Muscle of arm (tissue), 12 donors: Measurements from ENCODE around the gene IBTK. TPM values are rescaled to one million over a fixed set of nuclear protein-coding genes. Genes with fewer than 3 reads are reported as not detected.
"Not testable (repeated sequence)": the region's sequence is repeated elsewhere in the genome, so short reads cannot be mapped to it uniquely, and the experiment has no call there.

Source experiments
- DNase-seq: peaks from one replicate; pipeline ENCODE4 v3.0.0-alpha.2; 2013
- polyA plus RNA-seq, 12 donors: library from polyadenylated mRNA; unstranded; fragments of 120-200 nt; gene quantifications; one replicate each; pipeline ENCODE4 v1.2.1, GENCODE V29; 2013; ENCODE audit not compliant: insufficient read length in 12 of 12

Gene IBTK
- polyA plus RNA-seq, 12 donors = 30.2 to 53.5 (median 40.5) TPM; not detected in 1

DNA sequence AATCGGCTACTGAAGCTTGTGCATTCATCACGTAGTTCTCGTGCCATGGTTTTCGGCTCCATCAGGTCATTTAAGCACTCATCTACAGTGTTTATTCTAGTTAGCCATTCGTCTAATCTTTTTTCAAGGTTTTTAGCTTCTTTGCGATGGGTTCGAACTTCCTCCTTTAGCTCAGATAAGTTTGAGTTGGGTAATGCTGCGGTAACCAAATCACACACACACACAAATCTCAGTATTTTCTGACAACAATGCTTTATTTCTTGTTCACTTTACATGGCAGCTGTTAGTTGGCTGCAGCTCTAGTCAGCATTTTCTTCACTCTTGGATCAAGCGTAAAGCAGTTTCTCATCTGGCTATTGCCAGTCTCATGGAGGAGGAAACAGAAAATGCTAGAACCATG lies 118.6 kb downstream of the IBTK start:
- DNase-seq = not testable (repeated sequence)

DNA sequence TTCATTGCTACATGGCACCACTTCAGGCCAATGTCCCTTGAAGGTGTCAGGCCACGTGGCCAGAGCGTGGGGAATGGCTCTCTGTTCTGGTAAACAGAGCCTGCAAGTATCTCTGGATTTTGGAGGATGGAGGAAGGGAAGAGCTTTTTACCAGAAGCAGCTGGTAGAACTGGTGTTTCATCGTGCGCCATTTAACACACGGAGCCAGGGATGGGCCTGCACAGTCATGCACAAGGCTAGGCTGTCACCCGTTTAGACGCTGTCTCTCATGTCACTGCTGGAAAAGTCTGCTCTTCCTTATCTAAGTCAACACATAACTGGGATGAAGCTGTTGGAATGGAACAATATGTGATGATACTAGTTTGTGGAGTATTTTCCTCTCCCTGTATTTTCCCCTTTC lies 123.9 kb downstream of the IBTK start:
- DNase-seq = no peak

Other genes starting within 250 kb of the IBTK start
- gene TPBG, start 116.1 kb upstream of the IBTK start, polyA plus RNA-seq = 10 to 100 TPM in 8 of 12 donors, 1 to 10 TPM in 3, not detected in 1; 7.7 to 26.5 (median 13.2) TPM